NK-92 treated with Interleukin-12 subunit alpha and Interleukin-12 subunit beta, amount 100 ng/mL, for 24 hours (cell line): ENCODE data around the gene PDZRN3.
"Not testable (repeated sequence)": the region's sequence is repeated elsewhere in the genome, so short reads cannot be mapped to it uniquely, and the experiment has no call there.

Source experiments
- DNase-seq: peaks from one replicate; lab custom pipeline; 2025; lab: John Stamatoyannopoulos, UW

PDZRN3 gene

DNA sequence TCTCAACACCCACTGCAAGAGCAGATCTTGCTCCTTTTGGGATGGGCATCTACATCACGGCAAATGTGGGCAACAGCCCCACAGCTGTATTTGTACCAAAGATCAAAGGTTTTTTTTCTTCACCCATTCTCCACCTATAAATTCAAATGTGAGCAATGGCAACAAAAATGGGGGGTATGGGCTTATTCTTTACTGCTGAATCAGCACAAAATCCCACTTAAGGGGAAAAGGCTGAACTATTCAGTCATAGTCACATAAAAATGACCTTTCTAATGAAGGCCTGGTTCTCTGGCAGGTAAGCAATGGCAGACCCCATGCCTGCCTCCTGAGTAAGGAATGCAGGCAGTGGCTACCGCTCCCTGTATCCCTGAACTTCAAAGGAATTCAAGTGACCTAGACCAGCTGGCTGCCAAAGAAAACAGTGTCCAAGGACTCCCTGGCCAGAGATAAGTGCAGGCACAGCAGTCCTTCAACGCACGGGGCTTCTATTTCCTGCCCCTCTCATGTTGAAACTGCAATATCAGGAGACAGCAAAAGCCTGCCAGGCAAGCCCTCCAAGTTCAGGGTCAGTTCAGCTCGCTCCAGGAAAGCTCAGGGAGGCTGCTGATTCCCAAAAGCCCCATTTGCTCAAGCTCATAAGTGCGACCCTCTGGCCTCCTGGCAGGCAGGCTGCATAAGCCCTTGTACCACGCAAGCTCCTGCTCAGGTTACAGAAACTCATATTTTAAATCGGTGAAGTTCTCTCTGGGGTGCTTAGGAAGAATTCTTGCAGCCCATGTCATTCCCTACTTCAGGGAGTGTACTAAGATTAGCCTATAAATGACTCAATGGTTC lies 134.1 kb downstream of the PDZRN3 start:
- no peak for DNase-seq

DNA sequence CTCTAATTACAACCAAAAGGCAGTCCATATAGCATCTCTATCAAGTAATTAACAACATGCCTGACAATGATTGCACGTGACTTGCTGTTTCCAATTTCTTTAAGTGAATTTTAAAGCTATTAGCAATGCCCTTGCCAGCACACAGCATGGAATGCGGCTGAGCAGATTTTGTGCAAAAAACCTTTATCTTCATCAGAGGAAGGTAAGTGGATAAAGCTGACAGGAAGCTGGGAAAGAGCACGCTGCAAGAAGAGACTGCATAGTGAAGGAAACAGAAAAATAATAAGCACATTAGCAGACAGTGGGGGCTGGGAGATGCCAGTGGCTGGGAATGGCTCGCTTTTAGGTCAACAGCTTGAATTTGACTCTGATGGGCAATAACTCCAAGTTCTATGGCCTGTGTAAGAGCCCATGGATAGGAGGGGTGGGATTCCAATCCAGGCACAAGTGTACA lies 138.8 kb downstream of the PDZRN3 start:
- DNase-seq = no peak

DNA sequence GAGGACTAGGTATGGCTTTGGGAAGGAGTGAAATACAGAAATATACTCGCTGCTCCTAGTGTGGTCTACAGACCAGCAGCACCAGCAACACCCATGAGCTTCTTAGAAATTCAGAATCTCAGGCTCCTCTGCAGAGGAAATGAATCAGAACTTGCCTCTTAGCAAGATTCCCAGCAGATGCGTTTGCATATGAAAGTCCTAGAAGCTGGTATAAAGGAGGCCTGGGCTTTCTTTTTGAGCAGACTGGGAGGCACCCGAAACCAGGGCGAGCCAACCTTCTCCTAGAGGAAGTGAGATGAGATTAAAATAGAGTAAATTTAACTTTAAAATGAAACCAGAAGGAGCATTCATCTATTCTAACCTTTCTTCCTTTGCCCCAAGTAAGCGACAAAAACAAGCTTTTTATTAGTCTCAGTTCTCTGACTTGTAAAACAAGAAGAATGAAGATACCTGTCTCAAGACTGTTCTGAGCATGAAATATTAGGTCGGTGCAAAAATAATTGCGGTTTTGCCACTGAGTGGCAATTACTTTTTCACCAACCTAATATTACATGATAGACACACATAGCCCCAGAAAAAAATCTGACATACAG lies 140.0 kb downstream of the PDZRN3 start:
- DNase-seq = no peak

DNA sequence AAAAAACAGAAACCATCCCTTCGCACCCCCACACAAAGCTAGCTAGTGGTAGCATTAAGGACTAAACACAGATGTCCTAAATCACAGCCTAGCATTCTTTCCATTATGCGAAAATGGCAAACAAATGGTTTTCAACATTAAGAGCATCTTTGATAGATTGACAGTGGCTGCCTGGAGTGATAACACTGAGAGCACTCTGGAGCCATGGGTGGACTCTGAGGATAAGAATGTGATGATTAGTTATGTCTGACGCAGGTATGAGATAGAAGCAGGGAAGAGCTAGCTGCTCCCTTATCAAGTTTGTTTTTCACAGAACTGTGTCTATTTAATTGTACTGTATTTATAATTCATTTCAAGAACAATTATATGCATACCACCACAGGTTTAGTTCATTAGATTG lies 142.9 kb downstream of the PDZRN3 start:
- no peak for DNase-seq

DNA sequence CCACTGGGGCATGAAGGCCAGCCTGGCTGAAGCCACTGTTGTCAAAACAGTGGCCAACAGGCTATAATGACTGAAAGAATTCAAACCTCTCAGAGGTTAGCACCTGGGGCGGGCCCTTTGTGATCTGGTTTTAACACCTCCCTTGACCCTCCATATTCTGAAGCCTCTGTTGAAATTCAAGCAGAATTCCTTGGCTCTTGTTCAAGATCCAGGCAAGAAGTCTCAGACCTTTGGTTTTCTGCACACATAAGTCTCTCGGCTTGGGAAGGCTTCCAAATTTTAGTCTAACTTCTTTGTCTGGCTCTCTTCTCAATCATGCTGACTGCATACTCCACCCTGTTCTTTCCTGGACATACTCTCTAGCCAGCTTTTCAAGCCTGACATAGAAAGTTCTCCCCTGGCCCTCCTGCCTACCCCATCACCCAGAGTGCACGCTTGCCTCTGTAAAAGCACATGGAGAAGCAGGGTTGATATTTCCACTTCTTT lies 144.5 kb downstream of the PDZRN3 start:
- DNase-seq = no peak

DNA sequence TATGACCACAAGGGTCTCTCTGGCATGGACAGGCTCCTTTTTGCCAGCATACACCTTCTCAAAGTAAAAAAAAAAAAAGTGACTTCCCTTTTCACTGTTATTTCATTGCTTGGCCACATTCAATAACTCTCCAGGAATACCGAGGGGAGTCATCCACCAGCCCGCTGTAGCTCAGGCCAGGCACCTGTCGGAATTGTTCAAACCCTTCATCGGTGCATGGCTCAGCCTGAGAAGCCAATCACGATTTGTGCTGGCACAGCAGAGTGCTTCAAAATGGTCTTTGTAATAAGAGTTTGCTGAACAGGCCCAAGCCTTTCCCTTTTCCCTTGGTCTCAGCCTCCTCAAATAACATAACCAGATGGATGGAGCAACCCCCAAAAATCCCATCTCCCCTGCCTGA lies 145.4 kb downstream of the PDZRN3 start:
- DNase-seq = no peak

DNA sequence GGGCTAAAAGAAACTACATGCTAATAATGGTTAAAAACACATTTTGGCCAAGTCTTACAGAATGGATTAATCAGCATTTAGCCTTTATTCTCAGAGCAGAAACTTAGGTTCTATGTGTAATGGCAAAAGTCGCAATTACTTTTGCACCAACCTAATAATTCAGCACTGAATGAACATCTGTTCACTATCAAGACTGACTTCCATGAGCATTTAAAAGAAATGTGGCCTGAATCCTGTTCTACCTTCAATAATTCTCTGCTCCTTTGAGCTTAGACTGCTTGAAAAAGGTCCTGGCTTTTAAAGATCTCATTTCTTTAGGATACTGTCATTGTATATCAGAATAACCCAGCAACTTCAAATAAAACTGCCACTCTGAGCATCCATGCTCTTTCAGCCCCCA lies 145.9 kb downstream of the PDZRN3 start:
- no peak for DNase-seq

DNA sequence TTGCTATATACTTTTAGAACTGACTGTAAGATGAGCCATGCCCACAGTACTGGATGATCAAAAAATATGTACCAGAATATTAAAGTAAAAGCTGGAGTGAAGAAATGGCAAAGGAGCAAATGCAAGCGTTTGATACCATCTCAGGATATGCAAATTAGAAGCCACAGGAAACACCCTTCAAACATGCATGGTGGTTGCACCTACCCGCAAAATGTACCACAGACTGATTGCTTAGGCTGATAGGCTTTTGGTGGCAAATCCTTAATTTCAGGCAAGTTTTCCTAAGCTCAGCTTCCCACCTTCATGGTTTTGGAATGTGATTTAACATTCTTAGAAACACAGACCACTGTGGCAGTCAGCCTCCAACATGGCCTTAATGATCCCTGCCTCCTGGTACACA lies 149.0 kb downstream of the PDZRN3 start:
- no peak for DNase-seq

DNA sequence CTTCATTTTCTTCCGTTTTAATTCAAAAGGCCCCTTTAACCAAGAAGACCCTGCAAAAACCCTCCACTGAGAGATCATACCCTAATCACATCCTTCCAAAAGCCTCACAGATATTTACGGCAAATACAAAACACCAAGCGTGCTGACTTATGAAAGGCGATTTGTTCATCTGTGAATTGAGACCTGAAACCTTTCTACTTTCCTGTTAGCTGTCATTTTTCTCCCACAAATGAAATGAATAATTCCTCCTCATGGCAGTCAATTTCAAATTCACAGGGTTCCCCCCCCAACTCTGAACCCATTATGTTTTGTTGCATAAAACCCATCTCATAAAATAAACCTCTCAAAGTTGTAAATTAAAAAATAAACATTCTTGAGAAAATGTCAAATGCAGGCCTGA lies 149.6 kb downstream of the PDZRN3 start:
- no peak for DNase-seq

DNA sequence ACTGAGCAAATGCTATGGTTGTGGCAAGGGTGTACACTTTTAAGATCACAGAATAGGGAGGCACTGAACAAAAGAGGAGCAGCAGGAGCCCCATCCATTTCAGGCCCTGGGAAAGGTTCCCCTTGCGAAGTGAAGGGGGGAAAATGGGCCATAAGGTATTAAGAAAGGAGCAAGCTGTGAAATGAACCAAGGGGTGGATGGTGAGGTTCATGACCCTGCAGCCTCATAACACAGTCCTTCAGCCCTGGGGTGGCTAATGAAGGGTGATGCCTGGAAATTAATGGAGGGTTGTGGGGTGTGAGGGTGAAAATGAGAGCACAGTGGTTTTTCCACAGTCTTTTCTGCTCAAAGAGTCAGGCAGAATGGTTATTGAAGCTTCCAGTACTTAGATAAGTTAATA lies 150.1 kb downstream of the PDZRN3 start:
- DNase-seq = no peak

DNA sequence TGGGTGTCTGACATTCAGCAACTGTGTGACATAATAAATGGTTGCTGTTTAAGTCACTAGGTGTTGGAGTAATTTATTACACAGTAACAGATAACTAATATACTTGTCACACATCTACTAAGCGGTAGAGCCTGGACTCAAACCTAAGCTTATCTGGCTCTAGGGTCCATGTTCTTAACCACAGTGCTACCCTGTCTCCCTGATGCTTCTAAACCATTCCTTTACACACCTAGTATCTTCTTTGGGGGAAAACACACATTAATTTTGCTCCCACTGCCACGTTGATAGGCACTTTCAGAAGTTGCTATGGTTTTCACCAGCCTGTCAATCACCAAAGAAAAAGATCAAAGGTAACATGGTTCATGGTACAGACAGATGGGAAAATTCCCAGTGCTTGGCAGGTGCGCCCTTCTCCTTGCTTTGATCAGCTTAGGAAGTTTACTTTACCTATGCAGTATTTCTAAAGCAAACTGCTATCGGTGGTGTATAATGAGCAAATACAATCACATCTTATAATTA lies 150.8 kb downstream of the PDZRN3 start:
- DNase-seq = no peak

DNA sequence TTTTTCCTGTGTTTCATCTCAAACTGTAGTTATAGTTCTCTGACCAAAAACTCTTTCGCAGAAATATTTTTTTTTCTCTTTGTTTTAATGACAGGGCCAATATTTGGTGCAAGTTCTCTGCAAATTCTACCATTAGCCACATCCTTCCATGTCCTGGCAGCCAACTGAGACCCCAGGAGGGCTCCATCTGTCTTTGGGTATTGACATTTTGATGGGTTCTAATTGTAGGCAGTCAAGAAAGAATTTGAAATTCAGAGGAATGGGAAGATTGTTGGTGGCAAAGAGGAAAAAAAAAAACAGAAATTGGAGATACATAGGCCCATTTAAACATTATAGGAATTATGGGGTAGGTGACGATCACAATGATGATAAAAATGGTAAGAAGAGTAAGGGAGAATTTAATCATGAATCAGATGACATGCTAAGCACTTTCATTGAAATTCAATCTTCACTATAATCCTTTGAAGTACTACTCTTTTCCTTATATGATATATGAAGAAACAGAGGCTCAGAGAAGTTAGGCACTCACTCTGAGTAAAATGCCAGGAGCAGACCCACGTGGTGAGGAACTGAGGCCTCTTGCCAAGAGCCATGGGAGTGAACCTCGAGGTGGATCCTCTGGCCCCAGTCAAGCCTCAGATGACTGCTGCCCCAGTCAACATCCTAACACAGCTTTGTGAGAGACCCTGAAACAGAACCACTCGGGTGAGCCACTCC lies 151.4 kb downstream of the PDZRN3 start:
- no peak for DNase-seq

DNA sequence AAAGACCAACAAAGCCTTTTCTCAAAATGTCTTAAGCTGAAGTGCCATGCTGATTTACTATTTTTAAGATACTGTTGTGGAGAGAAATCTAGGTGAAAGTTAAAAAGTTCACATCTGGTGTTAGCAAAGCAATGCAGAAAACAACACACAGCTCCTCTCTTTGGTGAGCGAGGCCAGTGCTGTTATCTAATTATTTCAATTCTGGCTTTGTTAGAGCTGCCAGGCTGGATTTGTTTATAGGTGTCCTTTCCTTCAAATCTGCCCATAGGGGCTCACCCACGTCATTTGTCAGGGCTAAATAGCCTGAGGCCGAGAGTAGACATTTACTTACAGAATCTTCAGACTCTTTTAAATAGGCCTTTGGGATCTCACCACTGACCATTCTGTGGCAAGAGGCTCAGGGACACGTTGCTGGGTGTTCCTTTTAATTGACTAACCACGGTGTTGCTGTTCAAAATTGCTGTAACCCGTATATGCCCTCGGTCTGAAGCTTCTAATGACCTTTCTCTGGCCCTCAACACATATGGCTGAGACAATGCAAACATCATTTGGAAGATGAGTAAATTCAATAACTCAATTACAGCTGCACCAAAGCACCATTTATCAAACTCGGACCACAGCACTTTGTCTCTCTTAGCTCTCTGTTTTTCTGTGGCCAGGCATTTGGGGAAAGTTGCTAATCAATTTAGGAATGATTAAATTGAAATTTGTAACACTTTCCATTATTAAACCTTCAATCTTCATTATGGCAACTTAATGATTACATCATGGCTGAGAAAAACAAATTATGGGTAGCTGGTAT lies 152.6 kb downstream of the PDZRN3 start:
- no peak for DNase-seq

DNA sequence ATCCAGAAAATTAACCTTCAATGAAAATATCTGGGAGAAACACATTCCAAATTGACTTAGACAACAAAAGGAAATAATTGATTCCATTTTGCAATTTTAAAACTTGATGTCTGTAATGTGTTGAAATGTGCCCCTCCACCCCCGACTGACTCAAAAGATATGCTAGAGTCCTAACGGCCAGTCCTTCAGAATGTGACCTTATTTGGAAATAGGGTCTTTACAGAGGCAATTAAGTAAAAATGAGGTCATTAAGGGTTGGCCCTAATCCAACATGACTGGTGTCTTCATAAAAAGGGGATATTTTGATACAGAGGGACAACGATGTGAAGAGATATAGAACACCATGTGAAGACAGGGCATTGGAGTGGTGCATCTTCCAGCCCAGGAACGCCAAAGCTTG lies 153.9 kb downstream of the PDZRN3 start:
- DNase-seq = no peak

DNA sequence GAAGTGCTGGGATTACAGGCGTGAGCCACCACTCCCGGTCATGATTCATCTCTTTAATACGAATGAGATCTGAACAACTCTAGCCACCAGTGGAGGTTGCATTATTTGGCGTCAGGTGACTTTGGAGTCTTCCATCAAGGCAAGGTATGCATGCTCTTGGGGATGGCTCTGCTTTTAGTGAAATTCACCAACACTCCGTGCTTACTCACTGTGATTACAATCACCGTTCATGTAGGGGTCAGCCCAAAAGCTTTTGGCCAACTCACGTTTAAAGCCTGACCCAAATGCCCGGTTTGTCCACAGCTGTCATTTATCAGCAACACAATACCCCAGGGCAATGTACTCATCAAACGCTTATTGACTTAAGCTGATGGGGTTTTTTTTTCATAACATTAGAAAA lies 155.4 kb downstream of the PDZRN3 start:
- no peak for DNase-seq

DNA sequence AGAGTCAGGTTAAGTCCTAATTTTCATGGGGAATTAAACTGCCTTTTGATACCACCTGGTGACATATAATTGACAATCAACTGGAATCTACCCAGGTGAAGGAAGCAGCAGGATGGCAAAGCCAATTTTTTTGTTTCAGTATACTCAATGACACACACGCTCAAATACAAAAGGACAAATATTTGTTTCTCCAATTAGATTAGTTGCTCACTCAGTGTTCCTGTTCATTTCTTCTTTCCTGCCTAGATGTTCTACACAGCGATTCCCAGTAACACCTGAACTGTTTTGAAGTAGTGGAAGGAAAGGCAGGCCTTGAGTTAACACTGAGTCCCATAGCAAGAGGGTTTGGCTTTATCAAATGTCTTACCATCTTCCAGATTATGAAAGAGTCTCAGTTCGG lies 157.5 kb downstream of the PDZRN3 start:
- DNase-seq = no peak

DNA sequence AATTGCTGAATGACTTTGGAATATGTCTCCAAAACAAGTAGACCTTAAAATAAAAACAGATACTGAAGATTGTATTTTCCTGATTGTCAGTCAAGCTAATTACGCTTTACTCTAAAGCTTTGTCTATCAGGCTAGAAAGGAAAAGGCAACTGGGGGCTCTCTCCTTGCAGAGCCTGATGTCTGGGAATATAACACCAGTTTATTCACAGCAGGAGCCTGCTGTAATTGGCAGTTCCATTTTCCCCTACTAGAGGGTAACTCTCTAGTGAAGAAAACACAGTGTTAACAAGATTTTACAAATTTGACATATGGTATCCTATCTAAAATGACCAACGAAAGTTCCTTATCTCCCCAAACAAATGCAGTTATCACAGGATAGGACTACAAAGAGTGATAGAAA lies 158.8 kb downstream of the PDZRN3 start:
- DNase-seq = no peak

DNA sequence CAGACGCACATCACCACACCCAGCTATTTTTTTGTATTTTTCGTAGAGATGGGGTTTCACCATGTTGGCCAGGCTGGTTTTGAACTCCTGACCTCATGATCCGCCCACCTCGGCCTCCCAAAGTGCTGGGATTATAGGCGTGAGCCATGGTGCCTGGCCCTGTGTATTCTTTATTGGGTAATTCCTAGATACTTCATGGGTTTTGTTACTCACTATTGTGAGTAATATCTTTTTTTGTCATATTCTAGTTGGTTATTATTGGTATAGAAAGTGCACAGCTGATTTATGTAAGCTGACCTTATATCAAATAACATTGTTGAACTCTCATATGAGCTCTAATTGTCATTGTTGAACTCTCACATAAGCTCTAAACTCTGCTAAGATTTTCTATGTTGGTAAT lies 160.6 kb downstream of the PDZRN3 start:
- DNase-seq = not testable (repeated sequence)

DNA sequence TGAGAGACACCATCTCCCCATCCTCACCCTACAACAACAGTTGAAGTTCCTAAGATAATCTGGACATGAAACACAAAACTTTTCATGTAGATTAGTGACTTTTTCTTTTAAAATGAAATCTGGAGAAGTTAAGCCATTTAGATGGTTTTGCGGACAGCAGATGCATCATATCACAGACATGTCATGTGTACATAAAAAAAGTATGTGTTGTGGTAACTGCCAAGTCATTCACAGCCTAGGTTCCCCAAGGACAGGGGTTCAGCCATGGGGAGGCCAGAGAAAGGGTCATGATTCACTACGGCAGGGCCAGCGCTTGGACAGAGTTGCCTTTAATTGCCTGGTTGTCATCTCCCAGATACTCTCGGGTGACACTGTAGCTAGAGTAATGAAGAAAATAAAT lies 163.2 kb downstream of the PDZRN3 start:
- no peak for DNase-seq

DNA sequence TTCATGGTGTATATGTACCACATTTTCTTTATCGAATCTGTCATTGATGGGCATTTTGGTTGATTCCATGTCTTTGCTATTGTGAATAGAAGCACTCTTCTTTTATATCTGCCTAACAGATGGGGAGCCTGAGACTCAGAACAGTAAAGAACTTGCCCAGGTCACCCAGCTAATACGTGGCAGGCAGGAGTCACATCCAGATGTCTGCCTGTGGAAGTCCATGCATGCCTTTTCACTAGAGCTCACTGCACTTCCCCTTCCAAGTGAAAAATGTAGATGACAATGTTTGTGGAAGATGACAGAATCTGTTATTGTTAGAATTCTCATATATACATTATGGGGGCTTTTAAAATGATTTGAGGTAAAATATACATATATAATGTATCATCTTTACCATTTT lies 165.0 kb downstream of the PDZRN3 start:
- no peak for DNase-seq

DNA sequence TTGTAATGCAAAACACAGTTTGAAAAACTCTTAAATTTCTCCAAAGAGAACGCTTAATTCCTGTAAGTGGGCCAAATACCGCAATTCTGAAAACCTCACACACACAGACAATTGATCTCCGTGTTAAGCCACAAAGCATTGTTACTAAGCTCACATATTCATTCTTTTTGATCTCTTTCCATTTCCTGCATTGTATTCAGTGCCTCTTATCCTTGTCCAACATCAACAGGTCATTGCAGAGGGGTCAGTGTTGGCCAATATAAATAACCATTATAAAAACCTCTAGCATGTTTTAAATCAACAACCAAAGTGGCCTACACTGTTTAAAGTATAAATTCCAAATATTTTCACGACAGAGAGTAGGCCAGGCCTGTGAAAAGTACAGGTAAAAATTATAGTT lies 171.1 kb downstream of the PDZRN3 start:
- no peak for DNase-seq

DNA sequence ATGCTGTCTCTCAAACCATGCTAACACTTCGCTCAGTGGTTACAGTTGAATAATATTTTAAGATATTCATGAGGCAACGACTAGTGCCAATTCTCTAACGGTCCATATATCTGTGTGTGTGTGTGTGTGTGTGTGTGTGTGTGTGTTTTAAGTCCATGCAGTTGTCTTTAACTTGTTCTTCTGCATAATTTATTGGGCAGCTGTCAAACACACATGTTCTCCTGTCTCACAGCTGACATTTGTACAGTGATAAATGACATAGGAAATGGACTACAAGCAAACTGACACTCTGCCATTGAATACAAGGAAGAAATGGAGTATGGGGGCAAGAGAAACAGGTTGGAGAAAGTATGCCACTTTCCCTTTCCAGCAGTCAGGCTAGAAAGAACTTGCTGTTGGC lies 172.0 kb downstream of the PDZRN3 start:
- no peak for DNase-seq
